Measurements from ENCODE around the gene UNC13D.

DNA sequence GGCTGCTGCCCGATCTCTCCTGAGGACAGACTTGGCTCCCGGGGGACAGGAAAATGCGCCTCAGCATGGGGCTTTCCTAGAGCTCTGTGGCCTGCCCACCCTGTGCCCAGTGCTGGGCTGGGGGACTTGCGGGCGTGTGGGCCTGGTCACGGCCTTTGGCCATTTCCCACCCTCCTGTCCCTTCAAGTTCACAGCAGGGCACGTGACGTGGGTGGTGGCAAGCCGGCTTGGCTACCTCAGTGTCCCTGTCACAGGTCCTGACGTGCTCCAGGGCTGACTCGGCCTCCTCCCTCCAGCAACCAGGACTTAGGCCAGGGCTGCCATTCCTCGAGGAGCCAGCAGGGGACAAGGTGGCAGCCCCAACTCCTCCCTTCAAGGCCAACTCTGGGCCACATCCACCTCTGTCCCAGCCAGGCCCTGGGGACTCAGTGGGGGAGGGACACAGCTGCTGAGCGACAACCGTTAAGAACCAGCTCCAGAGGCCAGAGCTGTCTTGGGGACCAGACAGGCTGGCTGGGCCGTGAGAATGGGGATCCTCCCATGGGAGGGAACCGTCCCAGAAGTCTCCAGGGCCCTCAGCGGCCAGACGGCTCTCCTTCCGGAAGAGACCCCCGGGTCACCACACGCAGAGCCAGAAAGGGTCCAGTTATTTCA, 981 bp upstream of the UNC13D start:
- TF ChIP-seq CTCF (IDR thresholded peaks at IDR 0.05): peak; percentile 33 to 61 (median 59)
- no peak for TF ChIP-seq POLR2A (IDR thresholded peaks at IDR 0.05)
- peak; percentile 40 to 61 for TF ChIP-seq POLR2AphosphoS5 (IDR thresholded peaks at IDR 0.05; ENCODE audit: insufficient read depth in 1 of 2, low read depth in 1 of 2)
